ENCODE data around the gene HSD3B7. TPM values are rescaled to one million over a fixed set of nuclear protein-coding genes. Genes with fewer than 3 reads are reported as not detected.

HSD3B7 gene
- total RNA-seq, 1 experiment from 2014 or later = 4.3 TPM

GRCh38 chr16:30953511-30954124 lies 31.4 kb upstream of the HSD3B7 start:
- peak; percentile 82 for DNase-seq (ENCODE audit: low read depth, low spot score)
- in situ Hi-C loops (cut with HindIII; ENCODE audit: low pct_unique_long_range_greater_than_20kb, low sequenced_read_pairs) = no loop called here

GRCh38 chr16:30954993-30955392 lies 30.0 kb upstream of the HSD3B7 start:
- in situ Hi-C loops (cut with HindIII; ENCODE audit: low pct_unique_long_range_greater_than_20kb, low sequenced_read_pairs) = no loop called here
- DNase-seq (ENCODE audit: low read depth, low spot score) = no peak

- in situ Hi-C loops (cut with HindIII; ENCODE audit: low pct_unique_long_range_greater_than_20kb, low sequenced_read_pairs) = no loop called here
Observed at GRCh38 chr16:30956601-30957455, 28.2 kb upstream of the HSD3B7 start.

GRCh38 chr16:30957456-30958174 lies 27.4 kb upstream of the HSD3B7 start, which contains the start of gene SETD1A:
SETD1A (plus strand) TSS chr16:30957754; CDS start chr16:30958732, 978 bp downstream.
- DNase-seq (ENCODE audit: low read depth, low spot score) = peak; percentile 91
- in situ Hi-C loops (cut with HindIII; ENCODE audit: low pct_unique_long_range_greater_than_20kb, low sequenced_read_pairs) = no loop called here

More at GRCh38 chr16:30956601-30957455, 28.2 kb upstream of the HSD3B7 start:
- peak; percentile 76 for DNase-seq (ENCODE audit: low read depth, low spot score)

GRCh38 chr16:30958175-30959079 lies 26.6 kb upstream of the HSD3B7 start:
- peak; percentile 42 for DNase-seq (ENCODE audit: low read depth, low spot score)
- in situ Hi-C loops (cut with HindIII; ENCODE audit: low pct_unique_long_range_greater_than_20kb, low sequenced_read_pairs) = no loop called here

- DNase-seq (ENCODE audit: low read depth, low spot score) = no peak
- in situ Hi-C loops (cut with HindIII; ENCODE audit: low pct_unique_long_range_greater_than_20kb, low sequenced_read_pairs) = no loop called here
Observed at GRCh38 chr16:30961384-30961783, 23.6 kb upstream of the HSD3B7 start.

- in situ Hi-C loops (cut with HindIII; ENCODE audit: low pct_unique_long_range_greater_than_20kb, low sequenced_read_pairs) = no loop called here
- no peak for DNase-seq (ENCODE audit: low read depth, low spot score)
Observed at GRCh38 chr16:30963925-30964511, 21.0 kb upstream of the HSD3B7 start.

- no peak for DNase-seq (ENCODE audit: low read depth, low spot score)
- in situ Hi-C loops (cut with HindIII; ENCODE audit: low pct_unique_long_range_greater_than_20kb, low sequenced_read_pairs) = no loop called here
Observed at GRCh38 chr16:30964574-30965226, 20.3 kb upstream of the HSD3B7 start.

- no peak for DNase-seq (ENCODE audit: low read depth, low spot score)
- in situ Hi-C loops (cut with HindIII; ENCODE audit: low pct_unique_long_range_greater_than_20kb, low sequenced_read_pairs) = no loop called here
Observed at GRCh38 chr16:30965436-30965835, 19.6 kb upstream of the HSD3B7 start.

GRCh38 chr16:30966033-30966619 lies 18.9 kb upstream of the HSD3B7 start:
- in situ Hi-C loops (cut with HindIII; ENCODE audit: low pct_unique_long_range_greater_than_20kb, low sequenced_read_pairs) = no loop called here
- no peak for DNase-seq (ENCODE audit: low read depth, low spot score)

- DNase-seq (ENCODE audit: low read depth, low spot score) = no peak
- in situ Hi-C loops (cut with HindIII; ENCODE audit: low pct_unique_long_range_greater_than_20kb, low sequenced_read_pairs) = no loop called here
Observed at GRCh38 chr16:30967795-30968194, 17.2 kb upstream of the HSD3B7 start.

GRCh38 chr16:30969246-30969842 lies 15.7 kb upstream of the HSD3B7 start:
- in situ Hi-C loops (cut with HindIII; ENCODE audit: low pct_unique_long_range_greater_than_20kb, low sequenced_read_pairs) = no loop called here
- DNase-seq (ENCODE audit: low read depth, low spot score) = no peak

GRCh38 chr16:30971298-30971697 lies 13.7 kb upstream of the HSD3B7 start:
- in situ Hi-C loops (cut with HindIII; ENCODE audit: low pct_unique_long_range_greater_than_20kb, low sequenced_read_pairs) = no loop called here
- DNase-seq (ENCODE audit: low read depth, low spot score) = no peak

- in situ Hi-C loops (cut with HindIII; ENCODE audit: low pct_unique_long_range_greater_than_20kb, low sequenced_read_pairs) = no loop called here
- DNase-seq (ENCODE audit: low read depth, low spot score) = peak; percentile 22
Observed at GRCh38 chr16:30972872-30973271, 12.1 kb upstream of the HSD3B7 start.

GRCh38 chr16:30974348-30974747 lies 10.7 kb upstream of the HSD3B7 start:
- in situ Hi-C loops (cut with HindIII; ENCODE audit: low pct_unique_long_range_greater_than_20kb, low sequenced_read_pairs) = no loop called here
- no peak for DNase-seq (ENCODE audit: low read depth, low spot score)

- no peak for DNase-seq (ENCODE audit: low read depth, low spot score)
- in situ Hi-C loops (cut with HindIII; ENCODE audit: low pct_unique_long_range_greater_than_20kb, low sequenced_read_pairs) = no loop called here
Observed at GRCh38 chr16:30976486-30976885, 8.5 kb upstream of the HSD3B7 start.
